Gastrocnemius medialis (tissue), 4 donors: ENCODE measurements around the gene SLC23A3.

Source experiments
- CTCF ChIP-seq, 5 experiments: fragments of 450-650 bp in 3 of 5; fragments of 200-600 bp in 2 of 5; sonication (generic) in 2 of 5; IDR thresholded peaks in 4 of 5; conservative IDR thresholded peaks in 1 of 5; 1 replicate in 4 of 5; 2 replicates in 1 of 5; pipeline ENCODE4 v1.5.1; 2016 to 2019; ENCODE audit warnings: antibody characterized with exemption in 5 of 5, mild to moderate bottlenecking in 3 of 5, moderate library complexity in 3 of 5
- POLR2A ChIP-seq, 2 donors: fragments of 450-650 bp; IDR thresholded peaks; one replicate each; pipeline ENCODE4 v1.6.1; 2017; ENCODE audit warnings: antibody characterized with exemption in 2 of 2, mild to moderate bottlenecking in 2 of 2, moderate library complexity in 2 of 2

GRCh38 chr2:219158025-219158424 lies 11.8 kb downstream of the SLC23A3 start:
- TF ChIP-seq CTCF (IDR thresholded peaks at IDR 0.05 in 4 of 5, conservative IDR thresholded peaks at IDR 0.05 in 1 of 5) (no peak), POLR2A (IDR thresholded peaks at IDR 0.05) (no peak)
